HL-60/S4 treated with phorbol 12-myristate 13-acetate at 8.2 ng/mL for 4 days and 3 days (cell line): ENCODE data around the gene KCNC4.

Experiments used
- in situ Hi-C: fragments of 300-500 bp; cut with MboI; formaldehyde crosslinking; loops from 2 replicates; pipeline ENCODE4 v1.15.0; 2022; ENCODE audit warnings: low sequenced_read_pairs

KCNC4 gene

DNA sequence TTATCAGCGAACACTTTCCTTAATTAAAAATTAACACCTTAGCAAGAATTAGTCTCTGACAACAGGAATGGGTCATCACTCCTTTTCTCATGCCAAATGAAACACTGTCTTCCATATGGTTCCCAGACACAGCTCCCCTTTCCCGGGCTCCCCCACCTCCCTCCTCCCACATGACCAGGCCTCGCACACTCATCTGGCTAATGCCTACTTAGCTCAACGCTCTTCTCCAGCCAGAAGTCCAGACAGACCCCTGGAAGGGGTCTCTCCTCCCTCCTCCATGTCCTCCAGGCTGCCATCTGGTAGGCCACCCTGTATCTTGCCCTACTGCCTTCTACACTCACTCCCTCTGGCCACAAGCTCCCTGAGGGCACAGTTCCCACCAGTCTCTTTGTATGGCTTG is 39.9 kb downstream of the KCNC4 start:
- in situ Hi-C loops, result no loop called here

DNA sequence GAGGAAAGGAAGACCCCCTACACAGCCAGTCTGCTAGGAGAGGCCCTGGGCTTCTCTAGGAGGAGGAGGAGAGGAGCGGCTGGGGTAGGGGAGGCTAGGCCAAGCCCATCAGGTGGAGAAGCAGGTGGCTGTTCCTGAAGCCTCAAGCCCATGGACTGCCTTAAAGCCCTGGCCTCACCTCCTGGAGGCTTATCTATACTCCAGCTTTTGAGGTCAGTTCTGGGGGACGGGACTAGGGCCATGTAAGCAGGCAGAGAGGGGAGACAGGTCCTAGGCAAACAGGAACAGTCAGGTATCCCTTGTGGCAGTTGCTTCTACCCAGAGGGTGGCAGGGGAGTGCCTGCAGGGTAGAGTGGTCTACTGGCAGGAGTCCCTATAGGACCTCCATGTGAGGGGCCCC is 40.6 kb downstream of the KCNC4 start:
- in situ Hi-C loops, result no loop called here

DNA sequence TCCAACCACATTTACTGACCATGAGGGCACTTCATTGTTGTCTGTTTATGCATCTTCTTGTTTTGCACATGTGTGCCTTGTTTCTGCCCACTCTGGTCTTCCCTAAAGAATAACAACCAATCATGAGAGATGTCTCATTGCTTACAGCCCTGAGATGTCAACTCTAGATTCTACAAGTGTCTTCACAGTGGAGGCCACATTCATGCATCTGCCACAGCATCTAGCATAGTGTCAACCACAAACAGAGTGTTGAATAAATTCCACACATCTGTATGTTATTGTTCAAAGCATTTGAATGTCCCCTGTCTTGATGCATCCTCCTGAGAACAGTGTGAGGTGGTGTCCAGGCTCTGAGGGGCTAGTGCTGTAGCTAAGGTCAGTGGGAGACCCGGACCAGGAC is 43.1 kb downstream of the KCNC4 start:
- in situ Hi-C loops, result no loop called here

DNA sequence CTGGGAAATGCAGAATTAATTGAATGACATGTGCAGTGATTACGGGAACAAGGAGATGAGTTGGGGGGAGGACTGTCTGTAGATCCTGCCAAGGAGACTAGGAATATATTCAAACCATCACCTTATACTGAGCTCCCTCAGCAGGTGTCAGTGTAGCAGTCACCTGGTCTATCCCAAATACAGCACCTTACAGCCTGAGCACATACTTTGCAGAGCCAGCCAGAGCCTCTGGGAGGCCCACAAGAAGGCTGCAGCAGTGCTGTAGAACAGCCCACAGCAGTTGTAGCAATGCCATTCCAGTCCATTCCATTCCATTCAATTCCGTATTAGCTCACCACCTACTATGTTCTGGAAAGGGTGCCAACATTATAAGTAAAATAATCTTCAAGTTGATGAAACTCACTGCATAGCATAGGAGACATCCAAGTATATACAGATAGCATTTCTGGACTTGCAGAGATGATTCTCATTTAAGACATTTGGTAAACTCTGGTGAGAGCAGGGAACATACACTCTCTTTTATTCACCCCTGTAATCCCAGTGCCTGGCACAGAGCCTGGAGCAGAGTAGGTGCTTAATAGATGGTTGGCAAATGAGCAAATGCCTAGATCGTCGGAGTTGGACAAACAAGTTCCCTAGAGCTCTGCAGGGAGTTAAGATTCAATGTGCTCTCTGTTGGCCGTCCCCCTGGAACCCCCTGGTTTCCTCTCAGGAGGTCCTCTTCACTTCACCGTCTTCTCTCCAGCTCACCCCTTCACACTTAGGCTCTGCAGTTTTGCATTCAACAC is 44.7 kb downstream of the KCNC4 start:
- in situ Hi-C loops, result no loop called here

DNA sequence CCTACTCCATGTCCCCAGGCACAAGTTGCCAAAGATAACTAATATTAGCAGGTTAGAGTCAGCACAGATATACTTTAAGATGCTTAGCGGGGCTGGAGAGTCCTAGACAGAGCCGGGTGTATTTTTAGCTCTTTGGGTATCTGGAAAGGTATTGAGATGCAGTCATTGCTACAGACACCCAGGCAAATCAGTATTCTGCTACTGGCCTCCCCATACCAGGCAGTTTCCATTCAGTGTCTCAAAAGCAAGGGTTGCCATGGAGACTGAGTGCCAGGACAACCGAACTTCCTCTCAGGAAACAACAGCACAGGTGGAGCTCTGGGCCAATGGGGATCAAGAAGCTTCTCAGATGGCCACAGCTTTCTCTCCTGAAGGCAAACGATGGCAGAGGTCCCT is 45.3 kb downstream of the KCNC4 start:
- in situ Hi-C loops, result no loop called here

DNA sequence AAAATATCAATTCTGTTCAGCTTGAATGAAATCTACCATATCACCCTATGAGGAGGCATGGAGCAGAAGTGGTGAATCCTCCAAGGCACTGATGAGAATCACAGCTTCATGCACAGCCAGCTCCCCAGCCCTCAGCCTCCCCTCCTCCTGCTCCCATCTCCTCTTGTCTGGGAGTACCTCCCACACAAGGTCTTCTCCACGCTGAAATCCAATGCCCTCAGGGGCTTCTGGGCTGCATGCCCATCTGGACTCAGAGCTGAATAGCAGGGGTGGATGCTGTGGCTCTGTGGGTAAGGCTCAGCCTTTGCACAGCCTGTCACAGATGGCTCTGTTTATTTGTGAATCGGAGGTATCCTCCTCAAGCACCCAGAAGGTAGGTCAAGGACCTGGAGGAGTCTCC is 48.6 kb downstream of the KCNC4 start:
- in situ Hi-C loops, result no loop called here

DNA sequence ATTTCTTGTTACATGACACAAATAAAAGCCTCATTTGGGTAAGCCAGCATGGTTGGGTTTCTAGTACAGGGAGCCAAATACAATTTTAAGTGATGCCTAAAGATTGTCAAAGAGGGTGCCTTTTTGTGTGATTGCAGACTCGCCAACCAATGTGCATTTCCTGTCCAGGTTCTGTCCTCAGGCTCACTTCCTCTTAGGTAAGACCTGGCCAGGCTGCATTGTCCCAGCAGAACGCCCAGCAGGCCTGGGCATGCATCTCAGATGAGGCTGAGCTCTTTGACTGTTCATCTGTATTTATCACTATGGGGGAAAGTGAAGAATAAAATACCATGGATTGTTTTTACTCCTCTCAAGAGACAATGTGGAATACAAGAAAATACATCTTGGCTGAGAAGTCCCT is 49.7 kb downstream of the KCNC4 start:
- in situ Hi-C loops, result no loop called here
